Erythroblast (primary cell): ENCODE measurements around the gene ADAMTS16.

Experiments
- GATA1 ChIP-seq: IDR thresholded peaks from 2 replicates; pipeline ENCODE4 v1.6.1; 2011; ENCODE audit warnings: low read depth, mild to moderate bottlenecking, control low read depth, low read length, moderate library complexity
- POLR2A ChIP-seq: IDR thresholded peaks from 2 replicates; pipeline ENCODE4 v1.6.1; 2011; ENCODE audit warnings: mild to moderate bottlenecking, low read length

DNA sequence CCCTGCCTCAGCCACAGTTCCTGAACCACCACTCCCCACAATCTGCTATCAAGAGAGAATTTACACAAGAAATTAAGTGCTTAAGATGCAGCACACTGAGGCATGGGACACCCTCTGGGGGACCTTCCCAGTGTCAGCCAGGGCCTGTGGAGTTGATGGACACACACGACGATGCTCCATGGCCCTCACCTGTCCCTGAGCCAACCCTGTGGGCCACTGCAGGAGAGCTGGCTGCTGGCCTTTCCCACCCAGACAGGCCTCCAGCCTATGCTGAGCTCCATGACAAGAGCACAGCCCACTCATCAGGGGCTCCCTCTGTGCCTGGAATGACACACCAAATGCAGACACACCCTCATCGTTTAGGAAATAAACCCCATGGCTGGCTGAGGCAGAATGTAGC is 124.6 kb downstream of the ADAMTS16 start:
- TF ChIP-seq POLR2A (no peak), GATA1 (no peak)
